HCT116 (cell line): ENCODE data around the gene INPP5B. TPM values are rescaled to one million over a fixed set of nuclear protein-coding genes. Genes with fewer than 3 reads are reported as not detected.

ENCODE experiments used
- ATAC-seq: fragments of 200-7000 bp; cut with Tn5 transposase; 2 replicates; pipeline ENCODE4 v1.9.1; 2020; ENCODE audit warnings: mild to moderate bottlenecking, moderate library complexity
- BruUV-seq: library from RNA; stranded (reverse); fragments of 400-500 nt; replicated peaks from 2 replicates; lab custom pipeline; 2021; lab: Mats Ljungman, UMichigan
- CTCF ChIA-PET: fragments of 300-600 bp; sonication (Branson Sonifier 250); formaldehyde crosslinking; loops from one replicate; lab custom pipeline; 2021; ENCODE audit warnings: antibody characterized with exemption; lab: Charles Lee
- POLR2A ChIA-PET: fragments of 300-600, 350-600 bp; sonication (Branson Sonifier 250); formaldehyde crosslinking; loops from one replicate; lab custom pipeline; 2021; ENCODE audit warnings: antibody characterized with exemption; lab: Charles Lee
- RAD21 ChIA-PET, 2 experiments: fragments of 300-600 bp; sonication (Branson Sonifier 250); formaldehyde crosslinking; loops; one replicate each; lab custom pipeline; 2023; ENCODE audit warnings: low total read pairs in 2 of 2; ENCODE audit not compliant: uncharacterized antibody in 2 of 2, unreplicated experiment in 2 of 2, low non-redundant PET in 1 of 2; lab: Charles Lee
- DNase-seq: peaks from one replicate; pipeline ENCODE4 v3.0.0-alpha.2; 2010; ENCODE audit warnings: low read depth, low spot score
- H2AFZ ChIP-seq: fragments of 200-600 bp; shearing (Covaris generic), sonication (generic); 2 replicates; pipeline ENCODE4 v1.6.1; 2017; ENCODE audit warnings: low read depth, mixed run types, mixed read lengths, antibody characterized with exemption, low read length; ENCODE audit not compliant: poor library complexity, severe bottlenecking
- H3K27ac ChIP-seq: 2 replicates; pipeline ENCODE4 v1.5.1; 2012; ENCODE audit warnings: low read depth, low read length
- H3K27me3 ChIP-seq: fragments of 200-600 bp; sonication (generic); 2 replicates; pipeline ENCODE4 v1.6.1; 2016; ENCODE audit warnings: mixed run types, low read length, mixed read lengths; ENCODE audit not compliant: insufficient read depth
- H3K36me3 ChIP-seq, 2 experiments: fragments of 200-500 bp in 1 of 2; fragments of 200-600 bp in 1 of 2; sonication (Bioruptor generic) in 1 of 2; sonication (generic) in 1 of 2; 2 replicates each; pipeline versions ENCODE4 v1.5.1 to v1.6.1; 2014 to 2016; ENCODE audit warnings: low read length in 2 of 2, inconsistent platforms in 1 of 2, mixed read lengths in 1 of 2, mixed run types in 1 of 2; ENCODE audit not compliant: insufficient read depth in 2 of 2, control insufficient read depth in 1 of 2
- H3K4me1 ChIP-seq, 2 experiments: fragments of 200-600 bp in 1 of 2; sonication (generic) in 1 of 2; 2 replicates each; pipeline versions ENCODE4 v1.5.1 to v1.6.1; 2012 to 2017; ENCODE audit warnings: low read length in 2 of 2, inconsistent platforms in 1 of 2, mild to moderate bottlenecking in 1 of 2, mixed read lengths in 1 of 2, mixed run types in 1 of 2, moderate library complexity in 1 of 2; ENCODE audit not compliant: insufficient read depth in 2 of 2, control insufficient read depth in 1 of 2
- H3K4me2 ChIP-seq: fragments of 200-600 bp; sonication (generic); 2 replicates; pipeline ENCODE4 v1.6.1; 2017; ENCODE audit warnings: mixed run types, low read length, mixed read lengths
- H3K4me3 ChIP-seq, 2 experiments: fragments of 200-600 bp in 1 of 2; sonication (generic) in 1 of 2; replicated peaks in 1 of 2; 2 replicates each; pipeline ENCODE4 v1.5.1; 2011 to 2016; ENCODE audit warnings: low read length in 2 of 2, control low read depth in 1 of 2, low read depth in 1 of 2, mild to moderate bottlenecking in 1 of 2, mixed read lengths in 1 of 2, mixed run types in 1 of 2
- H3K79me2 ChIP-seq: fragments of 200-600 bp; sonication (generic); 2 replicates; pipeline ENCODE4 v1.6.1; 2017; ENCODE audit warnings: mild to moderate bottlenecking, mixed run types, low read length, moderate library complexity, mixed read lengths; ENCODE audit not compliant: insufficient read depth
- H3K9ac ChIP-seq: fragments of 200-600 bp; sonication (generic); 2 replicates; pipeline ENCODE4 v1.6.1; 2016; ENCODE audit warnings: low read length, mixed read lengths
- H3K9me2 ChIP-seq: fragments of 200-600 bp; sonication (generic), shearing (Covaris generic); 2 replicates; pipeline ENCODE4 v1.6.1; 2017; ENCODE audit warnings: mixed run types, mild to moderate bottlenecking, moderate library complexity; ENCODE audit not compliant: insufficient read depth
- H3K9me3 ChIP-seq, 2 experiments: fragments of 200-500 bp in 1 of 2; fragments of 200-600 bp in 1 of 2; sonication (Bioruptor generic) in 1 of 2; sonication (generic) in 1 of 2; 2 replicates each; pipeline ENCODE4 v1.6.1; 2014 to 2017; ENCODE audit warnings: low read length in 2 of 2, mixed read lengths in 2 of 2, inconsistent platforms in 1 of 2, low read depth in 1 of 2, mild to moderate bottlenecking in 1 of 2, mixed run types in 1 of 2, moderate library complexity in 1 of 2; ENCODE audit not compliant: control insufficient read depth in 1 of 2, insufficient read depth in 1 of 2
- H4K20me1 ChIP-seq: fragments of 200-600 bp; sonication (generic), shearing (Covaris generic); 2 replicates; pipeline ENCODE4 v1.6.1; 2017; ENCODE audit warnings: mixed run types, mild to moderate bottlenecking, moderate library complexity; ENCODE audit not compliant: insufficient read depth
- CBX3 ChIP-seq: IDR thresholded peaks from 2 replicates; pipeline ENCODE4 v1.6.1; 2012; ENCODE audit warnings: low read depth
- CTCF ChIP-seq, 3 experiments: fragments of 200-600 bp in 1 of 3; sonication (generic) in 1 of 3; IDR thresholded peaks in 2 of 3; conservative IDR thresholded peaks in 1 of 3; 2 replicates each; pipeline ENCODE4 v1.5.1; 2012 to 2017; ENCODE audit warnings: low read depth in 2 of 3, low read length in 2 of 3, antibody characterized with exemption in 1 of 3, borderline replicate concordance in 1 of 3, control low read depth in 1 of 3, mild to moderate bottlenecking in 1 of 3, mixed read lengths in 1 of 3, mixed run types in 1 of 3, moderate library complexity in 1 of 3; ENCODE audit not compliant: insufficient read depth in 1 of 3
- JUND ChIP-seq: IDR thresholded peaks from 2 replicates; pipeline ENCODE4 v1.6.1; 2012
- POLR2A ChIP-seq: IDR thresholded peaks from 2 replicates; pipeline ENCODE4 v1.7.0; 2011; ENCODE audit warnings: borderline replicate concordance; ENCODE audit not compliant: insufficient read depth, insufficient read length; ENCODE audit errors: extremely low read depth
- POLR2AphosphoS5 ChIP-seq: IDR thresholded peaks from 2 replicates; pipeline ENCODE4 v1.6.1; 2011; ENCODE audit warnings: mild to moderate bottlenecking, low read depth, low read length, moderate library complexity
- RAD21 ChIP-seq: IDR thresholded peaks from 2 replicates; pipeline ENCODE4 v1.6.1; 2012; ENCODE audit warnings: low read depth, mild to moderate bottlenecking
- REST ChIP-seq: IDR thresholded peaks from 2 replicates; pipeline ENCODE4 v1.6.1; 2012; ENCODE audit warnings: low read depth
- SIN3A ChIP-seq: IDR thresholded peaks from 2 replicates; pipeline ENCODE4 v1.6.1; 2012; ENCODE audit warnings: low read depth
- SP1 ChIP-seq: IDR thresholded peaks from 2 replicates; pipeline ENCODE4 v1.6.1; 2012; ENCODE audit warnings: low read depth
- TCF7L2 ChIP-seq: IDR thresholded peaks from 2 replicates; pipeline ENCODE4 v1.7.0; 2011; ENCODE audit warnings: borderline replicate concordance, inconsistent platforms; ENCODE audit not compliant: insufficient read depth, insufficient read length; ENCODE audit errors: extremely low read depth
- ZFX ChIP-seq: fragments of 450-650 bp; IDR thresholded peaks from 2 replicates; pipeline ENCODE4 v1.6.1; 2017
- ZNF274 ChIP-seq: fragments of 200-500 bp; sonication (Bioruptor generic); IDR thresholded peaks from 2 replicates; pipeline ENCODE4 v1.6.1; 2014; ENCODE audit warnings: mild to moderate bottlenecking, low read depth, low read length, inconsistent platforms
- intact Hi-C: fragments of 100-400 bp; cut with micrococcal nuclease; formaldehyde crosslinking; loops from 2 replicates; pipeline ENCODE4 v1.10.0; 2022
- total RNA-seq: library from RNA; stranded (reverse); gene quantifications from one replicate; pipeline ENCODE4 v1.2.1, GENCODE V29; 2021; ENCODE audit not compliant: unreplicated experiment
- TF ChIP-seq, protein P1 (sequence below): IDR thresholded peaks from 2 replicates; pipeline ENCODE4 v1.6.1; 2012

The INPP5B gene
- total RNA-seq, 1 experiment from 2014 or later = 20.8 TPM

DNA sequence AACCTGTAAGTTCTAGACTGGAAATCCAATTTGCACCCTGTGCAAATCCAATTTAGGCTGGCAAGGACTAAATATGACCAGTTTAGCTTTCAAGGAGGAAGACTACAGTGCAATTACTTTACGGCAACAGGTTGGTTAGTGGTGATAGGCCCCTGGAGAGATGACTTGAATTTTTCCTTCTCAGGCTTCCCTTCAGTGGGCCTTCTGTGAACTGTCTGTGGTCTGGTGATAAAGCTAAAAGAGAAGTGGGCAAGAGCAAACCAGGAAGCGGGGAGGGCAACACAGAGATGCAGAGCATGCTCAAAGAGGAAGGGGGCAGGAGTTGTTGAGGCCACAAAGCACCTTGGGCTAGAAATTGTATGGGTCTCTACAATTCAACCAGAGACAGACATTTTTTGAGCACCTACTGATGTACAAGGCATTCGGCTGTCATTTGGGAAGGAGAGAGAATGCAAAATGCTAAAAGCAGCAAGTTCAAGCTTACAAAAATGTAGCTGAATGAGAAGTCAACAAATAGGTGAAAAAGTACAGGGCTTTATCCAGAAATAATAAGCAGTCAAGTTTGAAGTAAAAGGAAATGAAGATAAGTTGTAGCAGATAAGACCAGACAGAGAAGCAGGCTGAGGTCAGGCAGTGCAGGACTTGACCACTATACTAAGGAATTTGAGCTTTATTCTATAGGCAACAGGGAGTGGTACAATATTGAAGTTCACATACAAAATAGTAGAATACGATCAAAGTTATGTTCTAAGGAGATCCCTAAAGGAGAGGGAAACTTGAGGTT, 23.9 kb downstream of the INPP5B start:
- ChIA-PET RAD21 (no interaction called here), POLR2A (no interaction called here)
- no peak overlapping the region for H3K9ac ChIP-seq
- H3K4me3 ChIP-seq = no peak overlapping the region
- intact Hi-C loops = no loop called here
- no peak for DNase-seq
- no peaks in the 10 kb centered on the region for H3K9me3 ChIP-seq
- no peaks in the 10 kb centered on the region; a peak in 1 of 4 replicates for H3K4me1 ChIP-seq
- TF ChIP-seq POLR2AphosphoS5 = no peak
- no peak for TF ChIP-seq SIN3A
- no peak for TF ChIP-seq JUND
- no peak for TF ChIP-seq ZFX
- no peak for TF ChIP-seq RAD21
- TF ChIP-seq TCF7L2 = no peak
- TF ChIP-seq CBX3 = no peak
- TF ChIP-seq REST = no peak
- no peak for TF ChIP-seq POLR2A
- no peak for TF ChIP-seq CTCF (IDR thresholded peaks at IDR 0.05 in 2 of 3, conservative IDR thresholded peaks at IDR 0.05 in 1 of 3; ENCODE audit: borderline replicate concordance in 1 of 3, insufficient read depth in 1 of 3, low read depth in 2 of 3, low read length in 2 of 3)
- TF ChIP-seq SP1 = no peak
- TF ChIP-seq ZNF274 = no peak
- TF ChIP-seq, protein P1, sequence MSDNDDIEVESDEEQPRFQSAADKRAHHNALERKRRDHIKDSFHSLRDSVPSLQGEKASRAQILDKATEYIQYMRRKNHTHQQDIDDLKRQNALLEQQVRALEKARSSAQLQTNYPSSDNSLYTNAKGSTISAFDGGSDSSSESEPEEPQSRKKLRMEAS = no peak
- TF ChIP-seq, all 23 proteins: peak for 0
- H3K4me2 ChIP-seq = no peak overlapping the region
- H3K27me3 ChIP-seq = no peaks in the 10 kb centered on the region
- BruUV-seq = no TSS peak
- H3K79me2 ChIP-seq = peaks cover 8% of the 10 kb centered on the region
- CTCF ChIA-PET = no interaction called here
- no peaks in the 10 kb centered on the region for H3K9me2 ChIP-seq
- H3K36me3 ChIP-seq = no peaks in the 10 kb centered on the region
- no peak overlapping the region for H3K27ac ChIP-seq
- H2AFZ ChIP-seq = no peak overlapping the region
- no peak for ATAC-seq
- H4K20me1 ChIP-seq = no peaks in the 10 kb centered on the region
